SK-N-SH (cell line): Measurements from ENCODE around the gene LETM1.

Experiments
- EP300 ChIP-seq, 2 experiments: IDR thresholded peaks; 2 replicates each; pipeline versions ENCODE4 v1.4.0 to v1.6.1; 2012; ENCODE audit warnings: borderline replicate concordance in 1 of 2, low read depth in 1 of 2, low read length in 1 of 2
- GABPA ChIP-seq: IDR thresholded peaks from 2 replicates; pipeline ENCODE4 v1.4.0; 2012; ENCODE audit warnings: low read depth, mild to moderate bottlenecking
- GATA2 ChIP-seq: sonication (generic); formaldehyde crosslinking; IDR thresholded peaks from 2 replicates; pipeline ENCODE4 v1.5.0; 2020; ENCODE audit warnings: mild to moderate bottlenecking, missing genetic modification reagents
- MEF2A ChIP-seq: IDR thresholded peaks from 2 replicates; pipeline ENCODE4 v1.4.0; 2012; ENCODE audit warnings: low read depth, borderline replicate concordance
- MXI1 ChIP-seq: IDR thresholded peaks from 2 replicates; pipeline ENCODE4 v1.6.1; 2012; ENCODE audit warnings: mild to moderate bottlenecking, low read depth, low read length, improper control_type of control experiment
- POLR2AphosphoS5 ChIP-seq: IDR thresholded peaks from 2 replicates; pipeline ENCODE4 v1.6.1; 2012; ENCODE audit warnings: low read depth, low read length
- SMC3 ChIP-seq: IDR thresholded peaks from 2 replicates; pipeline ENCODE4 v1.6.1; 2012; ENCODE audit warnings: low read depth, low read length, improper control_type of control experiment
- TAF1 ChIP-seq: IDR thresholded peaks from 2 replicates; pipeline ENCODE4 v1.6.1; 2012; ENCODE audit warnings: low read depth, mild to moderate bottlenecking, low read length, moderate library complexity, borderline replicate concordance
- YY1 ChIP-seq: IDR thresholded peaks from 2 replicates; pipeline ENCODE4 v1.4.0; 2012; ENCODE audit warnings: low read depth, mild to moderate bottlenecking
- TF ChIP-seq, protein P1 (sequence below): fragments of 200-600 bp; sonication (generic); IDR thresholded peaks from 2 replicates; pipeline ENCODE4 v1.6.1; 2017; ENCODE audit warnings: antibody characterized with exemption, mild to moderate bottlenecking, moderate library complexity
- TF ChIP-seq, protein P2 (sequence below): fragments of 150-350 bp; IDR thresholded peaks from 2 replicates; pipeline ENCODE4 v1.6.1; 2017; ENCODE audit warnings: antibody characterized with exemption, low read length, low read depth, borderline replicate concordance

DNA sequence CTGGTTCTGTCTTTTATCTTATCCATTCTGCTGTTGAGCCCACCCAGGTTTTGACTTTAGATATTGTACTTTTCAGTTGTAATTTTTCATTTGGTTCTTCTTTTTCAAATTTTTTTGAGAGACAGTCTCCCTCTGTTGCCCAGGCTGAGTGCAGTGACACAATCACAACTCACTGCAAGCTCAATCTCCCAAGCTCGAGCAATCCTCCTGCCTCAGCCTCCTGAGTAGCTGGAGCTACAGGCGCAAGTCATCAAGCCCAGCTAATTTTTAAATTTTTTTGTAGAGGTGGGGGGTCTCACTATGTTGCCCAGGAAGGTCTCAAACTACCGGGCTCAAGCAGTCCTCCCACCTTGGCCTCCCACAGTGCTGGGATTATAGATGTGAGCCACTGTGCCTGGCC lies 25.7 kb downstream of the LETM1 start:
- TF ChIP-seq, protein P1, sequence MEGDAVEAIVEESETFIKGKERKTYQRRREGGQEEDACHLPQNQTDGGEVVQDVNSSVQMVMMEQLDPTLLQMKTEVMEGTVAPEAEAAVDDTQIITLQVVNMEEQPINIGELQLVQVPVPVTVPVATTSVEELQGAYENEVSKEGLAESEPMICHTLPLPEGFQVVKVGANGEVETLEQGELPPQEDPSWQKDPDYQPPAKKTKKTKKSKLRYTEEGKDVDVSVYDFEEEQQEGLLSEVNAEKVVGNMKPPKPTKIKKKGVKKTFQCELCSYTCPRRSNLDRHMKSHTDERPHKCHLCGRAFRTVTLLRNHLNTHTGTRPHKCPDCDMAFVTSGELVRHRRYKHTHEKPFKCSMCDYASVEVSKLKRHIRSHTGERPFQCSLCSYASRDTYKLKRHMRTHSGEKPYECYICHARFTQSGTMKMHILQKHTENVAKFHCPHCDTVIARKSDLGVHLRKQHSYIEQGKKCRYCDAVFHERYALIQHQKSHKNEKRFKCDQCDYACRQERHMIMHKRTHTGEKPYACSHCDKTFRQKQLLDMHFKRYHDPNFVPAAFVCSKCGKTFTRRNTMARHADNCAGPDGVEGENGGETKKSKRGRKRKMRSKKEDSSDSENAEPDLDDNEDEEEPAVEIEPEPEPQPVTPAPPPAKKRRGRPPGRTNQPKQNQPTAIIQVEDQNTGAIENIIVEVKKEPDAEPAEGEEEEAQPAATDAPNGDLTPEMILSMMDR = no peak
- TF ChIP-seq, protein P2, sequence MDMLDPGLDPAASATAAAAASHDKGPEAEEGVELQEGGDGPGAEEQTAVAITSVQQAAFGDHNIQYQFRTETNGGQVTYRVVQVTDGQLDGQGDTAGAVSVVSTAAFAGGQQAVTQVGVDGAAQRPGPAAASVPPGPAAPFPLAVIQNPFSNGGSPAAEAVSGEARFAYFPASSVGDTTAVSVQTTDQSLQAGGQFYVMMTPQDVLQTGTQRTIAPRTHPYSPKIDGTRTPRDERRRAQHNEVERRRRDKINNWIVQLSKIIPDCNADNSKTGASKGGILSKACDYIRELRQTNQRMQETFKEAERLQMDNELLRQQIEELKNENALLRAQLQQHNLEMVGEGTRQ = no peak
- TF ChIP-seq SMC3 = no peak
- TF ChIP-seq GATA2 (CRISPR knock-in tag) = no peak
- no peak for TF ChIP-seq EP300 (IDR thresholded peaks at IDR 0.05; ENCODE audit: borderline replicate concordance in 1 of 2, low read depth in 1 of 2, low read length in 1 of 2)
- no peak for TF ChIP-seq POLR2AphosphoS5
- no peak for TF ChIP-seq YY1
- TF ChIP-seq TAF1 = no peak
- no peak for TF ChIP-seq MXI1
- no peak for TF ChIP-seq GABPA
- TF ChIP-seq MEF2A = no peak
